Ishikawa (cell line): ENCODE measurements around the gene NF1.

ENCODE experiments used
- CEBPB ChIP-seq: IDR thresholded peaks from 2 replicates; pipeline ENCODE4 v1.6.1; 2012
- CREB1 ChIP-seq: IDR thresholded peaks from 2 replicates; pipeline ENCODE4 v1.6.1; 2012; ENCODE audit warnings: low read depth
- EGR1 ChIP-seq: IDR thresholded peaks from 2 replicates; pipeline ENCODE4 v1.6.1; 2012
- EP300 ChIP-seq: IDR thresholded peaks from 2 replicates; pipeline ENCODE4 v1.6.1; 2012; ENCODE audit warnings: borderline replicate concordance
- FOXM1 ChIP-seq: IDR thresholded peaks from 2 replicates; pipeline ENCODE4 v1.6.1; 2012; ENCODE audit warnings: low read depth, borderline replicate concordance
- MAX ChIP-seq: IDR thresholded peaks from 2 replicates; pipeline ENCODE4 v1.6.1; 2012
- NFIC ChIP-seq: IDR thresholded peaks from 2 replicates; pipeline ENCODE4 v1.6.1; 2012
- RAD21 ChIP-seq: IDR thresholded peaks from 2 replicates; pipeline ENCODE4 v1.6.1; 2012; ENCODE audit warnings: low read depth
- REST ChIP-seq: IDR thresholded peaks from 2 replicates; pipeline ENCODE4 v1.6.1; 2012; ENCODE audit warnings: low read depth, mild to moderate bottlenecking
- TAF1 ChIP-seq: IDR thresholded peaks from 2 replicates; pipeline ENCODE4 v1.6.1; 2012; ENCODE audit warnings: low read depth, mild to moderate bottlenecking
- TCF12 ChIP-seq: IDR thresholded peaks from 2 replicates; pipeline ENCODE4 v1.6.1; 2012; ENCODE audit warnings: low read depth
- TEAD4 ChIP-seq: IDR thresholded peaks from 2 replicates; pipeline ENCODE4 v1.6.1; 2012
- YY1 ChIP-seq: IDR thresholded peaks from 2 replicates; pipeline ENCODE4 v1.6.1; 2012; ENCODE audit warnings: low read depth
- ZBTB7A ChIP-seq: IDR thresholded peaks from 2 replicates; pipeline ENCODE4 v1.6.1; 2012; ENCODE audit warnings: low read depth
- TF ChIP-seq, protein P1 (sequence below): IDR thresholded peaks from 2 replicates; pipeline ENCODE4 v1.6.1; 2012

Gene NF1

GRCh38 chr17:31252741-31253140 lies 158.0 kb downstream of the NF1 start:
- TF ChIP-seq REST = no peak
- TF ChIP-seq CREB1 = no peak
- no peak for TF ChIP-seq TEAD4
- TF ChIP-seq, protein P1, sequence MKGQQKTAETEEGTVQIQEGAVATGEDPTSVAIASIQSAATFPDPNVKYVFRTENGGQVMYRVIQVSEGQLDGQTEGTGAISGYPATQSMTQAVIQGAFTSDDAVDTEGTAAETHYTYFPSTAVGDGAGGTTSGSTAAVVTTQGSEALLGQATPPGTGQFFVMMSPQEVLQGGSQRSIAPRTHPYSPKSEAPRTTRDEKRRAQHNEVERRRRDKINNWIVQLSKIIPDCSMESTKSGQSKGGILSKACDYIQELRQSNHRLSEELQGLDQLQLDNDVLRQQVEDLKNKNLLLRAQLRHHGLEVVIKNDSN = no peak
- no peak for TF ChIP-seq TCF12
- no peak for TF ChIP-seq TAF1
- no peak for TF ChIP-seq CEBPB
- no peak for TF ChIP-seq NFIC
- no peak for TF ChIP-seq EGR1
- TF ChIP-seq FOXM1 = no peak
- no peak for TF ChIP-seq MAX
- no peak for TF ChIP-seq RAD21
- no peak for TF ChIP-seq EP300
- no peak for TF ChIP-seq YY1
- no peak for TF ChIP-seq ZBTB7A

- TF ChIP-seq TCF12 (no peak), RAD21 (no peak), YY1 (no peak), MAX (no peak), TAF1 (no peak)
- TF ChIP-seq, protein P1 = no peak
These were observed 159.9 kb downstream of the NF1 start for GRCh38 chr17:31254654-31255053.

DNA sequence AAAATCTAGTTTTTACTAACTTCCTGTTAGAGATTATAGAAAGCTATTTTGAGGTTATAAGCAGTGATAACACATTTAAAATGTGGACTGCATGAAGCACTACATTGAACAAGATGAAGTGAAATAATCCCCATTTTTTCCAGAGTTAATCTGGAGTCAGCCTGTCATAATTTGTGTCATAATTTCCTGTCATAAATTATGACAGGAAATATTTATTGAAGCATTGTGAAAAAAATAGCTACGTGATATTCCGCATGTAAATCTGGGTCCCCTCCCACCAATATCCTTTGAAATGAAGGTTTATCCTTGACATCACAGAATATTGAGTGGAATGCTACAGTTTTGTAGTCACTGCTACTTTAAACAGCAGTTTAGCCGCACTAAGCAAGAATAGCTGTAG lies 162.2 kb downstream of the NF1 start:
- TF ChIP-seq FOXM1 (no peak), RAD21 (no peak), CREB1 (no peak), EP300 (no peak), MAX (no peak), NFIC (no peak)

DNA sequence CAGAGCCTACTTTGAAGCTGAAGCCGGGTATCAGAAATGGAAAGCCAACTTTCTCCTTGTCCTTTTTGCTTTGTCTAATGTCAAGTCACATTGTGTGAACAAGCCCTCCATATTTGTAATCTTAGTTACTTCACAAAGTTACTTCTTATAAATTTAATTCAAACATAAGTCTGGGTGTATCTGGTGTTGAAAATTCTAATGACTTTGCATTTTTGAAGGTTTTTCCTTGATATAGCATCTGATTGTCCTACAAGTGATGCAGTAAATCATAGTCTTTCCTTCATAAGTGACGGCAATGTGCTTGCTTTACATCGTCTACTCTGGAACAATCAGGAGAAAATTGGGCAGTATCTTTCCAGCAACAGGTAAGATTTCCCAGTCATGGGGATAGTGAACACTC lies 165.4 kb downstream of the NF1 start:
- TF ChIP-seq EP300 (no peak), NFIC (no peak), MAX (no peak), FOXM1 (no peak), CEBPB (no peak), TCF12 (no peak), REST (no peak), TAF1 (no peak), YY1 (no peak), EGR1 (no peak), ZBTB7A (no peak), TEAD4 (no peak), RAD21 (no peak), CREB1 (no peak)
- TF ChIP-seq, protein P1 = no peak

DNA sequence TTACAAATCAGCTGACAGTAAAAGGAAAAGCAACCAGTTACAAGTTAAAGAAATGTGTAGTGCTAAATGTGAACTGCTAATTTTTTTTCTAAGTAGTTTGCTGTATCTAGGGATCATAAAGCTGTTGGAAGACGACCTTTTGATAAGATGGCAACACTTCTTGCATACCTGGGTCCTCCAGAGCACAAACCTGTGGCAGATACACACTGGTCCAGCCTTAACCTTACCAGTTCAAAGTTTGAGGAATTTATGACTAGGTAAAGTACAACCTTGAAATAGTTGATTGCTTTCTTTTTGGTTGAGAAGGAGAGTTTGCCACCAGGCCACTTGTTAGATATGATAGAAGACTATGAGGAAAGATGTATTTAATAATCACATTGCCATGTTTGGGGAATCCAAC lies 166.8 kb downstream of the NF1 start:
- TF ChIP-seq TEAD4 (no peak), RAD21 (no peak), TCF12 (no peak), ZBTB7A (no peak), CEBPB (no peak), EP300 (no peak), CREB1 (no peak), EGR1 (no peak), TAF1 (no peak), REST (no peak), NFIC (no peak), YY1 (no peak), FOXM1 (no peak), MAX (no peak)
- TF ChIP-seq, protein P1 = no peak
